Tibial nerve (tissue), 3 donors: ENCODE results near the gene COA8.

Experiments used
- CTCF ChIP-seq, 5 experiments: fragments of 200-600 bp in 3 of 5; fragments of 450-650 bp in 2 of 5; sonication (generic) in 3 of 5; IDR thresholded peaks; one replicate each; pipeline ENCODE4 v1.5.1; 2016 to 2019; ENCODE audit warnings: antibody characterized with exemption in 5 of 5, mild to moderate bottlenecking in 3 of 5, moderate library complexity in 2 of 5
- POLR2A ChIP-seq, 2 donors: fragments of 450-650 bp; IDR thresholded peaks; one replicate each; pipeline ENCODE4 v1.6.1; 2017; ENCODE audit warnings: antibody characterized with exemption in 2 of 2, mild to moderate bottlenecking in 2 of 2, moderate library complexity in 2 of 2

GRCh38 chr14:103514596-103515421 lies 48.0 kb upstream of the COA8 start:
- no peak for TF ChIP-seq CTCF (IDR thresholded peaks at IDR 0.05)
- no peak for TF ChIP-seq POLR2A (IDR thresholded peaks at IDR 0.05)
